ENCODE results near the gene ERV3-1.
"Not testable (repeated sequence)": the region's sequence is repeated elsewhere in the genome, so short reads cannot be mapped to it uniquely, and the experiment has no call there.

The ERV3-1 gene

DNA sequence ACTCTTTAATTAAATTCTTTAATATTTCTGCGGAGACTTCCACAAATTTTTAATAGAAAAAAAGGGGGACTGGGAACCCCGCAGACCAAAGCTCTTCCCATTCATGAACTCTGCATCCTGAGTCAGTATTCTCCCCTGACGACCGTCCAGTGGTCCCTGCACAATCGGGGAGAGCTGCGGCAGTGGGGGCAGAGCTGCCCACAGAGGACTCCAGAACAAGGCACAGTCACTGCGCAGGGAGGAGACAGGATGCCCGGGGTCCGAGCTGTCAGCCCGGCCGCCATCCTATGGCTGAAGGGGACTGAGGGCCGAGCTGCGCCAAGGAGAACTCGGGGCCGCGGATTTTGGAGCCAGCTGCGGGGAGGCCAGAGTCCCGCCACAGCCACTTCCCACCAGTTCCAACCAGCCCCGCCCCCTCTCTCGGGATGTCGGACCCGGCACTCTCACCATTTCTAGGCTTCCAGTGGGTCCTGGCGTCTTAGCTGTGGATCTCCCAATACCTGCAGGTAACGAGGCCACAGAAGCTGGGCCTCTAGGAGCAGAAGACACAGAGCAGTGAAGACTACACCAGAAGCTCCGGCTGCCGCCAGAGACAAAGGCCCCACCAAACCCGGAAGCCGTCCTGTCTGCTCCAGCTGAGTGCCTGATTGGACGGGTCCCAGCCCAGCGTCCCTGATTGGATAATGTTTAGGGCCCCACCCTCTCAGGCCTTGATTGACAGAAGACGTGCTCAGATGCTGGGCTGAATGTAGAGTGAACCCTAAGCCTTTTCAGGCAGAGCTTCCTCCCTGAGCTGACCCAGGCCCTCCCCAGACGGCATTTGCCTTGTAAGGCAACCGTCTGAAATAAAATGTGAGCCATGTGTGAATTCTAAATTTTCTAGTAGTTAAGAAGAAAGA, at the start of gene ERV3-1:
TSS of gene ERV3-1 (minus strand) at position 594 of the 899 bp plus-strand sequence. CDS start 13,661 bp downstream, outside the sequence.
- DNase-seq (ENCODE audit: low read depth in 2 of 3, low spot score in 1 of 3): peak; percentile 85 to 89 (median 86)

DNA sequence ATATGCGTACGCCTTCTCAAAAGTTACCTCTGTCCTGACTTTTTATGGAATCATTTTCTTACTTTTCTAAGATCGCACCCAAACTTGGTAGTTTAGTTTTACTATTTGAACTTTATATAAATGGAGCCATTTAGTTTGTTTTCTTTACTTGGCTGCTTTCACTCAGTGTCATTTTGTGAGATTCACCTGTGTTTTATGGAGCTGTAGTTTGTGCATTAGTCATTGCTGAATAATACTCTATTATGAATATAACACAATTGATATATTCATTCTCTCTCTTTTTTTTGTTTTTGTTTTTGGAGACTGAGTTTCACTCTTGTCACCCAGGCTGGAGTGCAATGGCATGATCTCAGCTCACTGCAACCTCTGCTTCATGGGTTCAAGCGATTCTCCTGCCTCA, 49.3 kb upstream of the ERV3-1 start:
- DNase-seq (ENCODE audit: low read depth in 2 of 3, low spot score in 1 of 3): not testable (repeated sequence)

- not testable (repeated sequence) for DNase-seq (ENCODE audit: low read depth in 2 of 3, low spot score in 1 of 3)
These were observed 48.0 kb upstream of the ERV3-1 start for GRCh38 chr7:65054466-65054994.

- DNase-seq (ENCODE audit: low read depth in 2 of 3, low spot score in 1 of 3): not testable (repeated sequence)
These were observed 45.2 kb upstream of the ERV3-1 start for GRCh38 chr7:65051654-65052053.

DNA sequence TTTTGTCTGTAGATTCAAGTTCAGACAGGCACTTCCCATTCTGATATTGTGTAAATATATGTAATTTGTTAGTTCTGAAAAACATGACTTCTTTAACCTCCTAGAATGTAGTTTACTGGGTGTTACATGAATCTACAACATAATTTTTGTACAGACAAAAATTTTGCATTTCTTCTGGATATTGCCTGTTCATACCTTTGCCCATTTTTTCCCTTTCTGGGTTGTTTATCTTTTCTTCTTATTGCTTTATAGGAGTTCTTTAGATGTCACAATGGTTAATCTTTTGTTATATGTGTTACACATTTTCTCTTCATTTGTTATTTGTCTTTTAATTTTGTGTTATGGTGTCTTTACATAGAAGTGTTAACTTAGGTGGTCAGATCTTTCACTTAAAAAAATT, 44.7 kb upstream of the ERV3-1 start:
- DNase-seq (ENCODE audit: low read depth in 2 of 3, low spot score in 1 of 3): not testable (repeated sequence)

DNA sequence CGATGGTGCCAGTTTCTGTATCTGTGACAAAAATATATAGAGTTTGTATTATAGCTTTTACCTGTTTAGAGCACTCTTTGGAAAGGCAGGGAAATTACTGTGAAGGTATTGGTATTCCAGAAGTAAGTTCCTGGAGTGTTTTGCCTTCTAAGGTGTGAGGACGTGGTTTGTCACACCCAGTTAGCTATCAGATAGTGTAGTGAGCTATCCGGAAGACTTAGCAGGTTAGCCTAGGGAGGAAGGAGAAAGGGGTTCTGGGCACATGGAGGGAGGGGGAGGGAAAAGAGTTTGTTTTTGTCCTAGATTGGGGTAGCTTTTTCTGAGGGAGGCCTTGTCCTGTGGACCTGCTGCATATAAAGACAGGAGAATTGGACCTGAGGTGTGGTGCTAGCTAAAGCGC, 39.8 kb upstream of the ERV3-1 start:
- DNase-seq (ENCODE audit: low read depth in 2 of 3, low spot score in 1 of 3): not testable (repeated sequence)

- DNase-seq (ENCODE audit: low read depth in 2 of 3, low spot score in 1 of 3): not testable (repeated sequence)
These were observed 39.1 kb upstream of the ERV3-1 start for GRCh38 chr7:65045589-65045988.

DNA sequence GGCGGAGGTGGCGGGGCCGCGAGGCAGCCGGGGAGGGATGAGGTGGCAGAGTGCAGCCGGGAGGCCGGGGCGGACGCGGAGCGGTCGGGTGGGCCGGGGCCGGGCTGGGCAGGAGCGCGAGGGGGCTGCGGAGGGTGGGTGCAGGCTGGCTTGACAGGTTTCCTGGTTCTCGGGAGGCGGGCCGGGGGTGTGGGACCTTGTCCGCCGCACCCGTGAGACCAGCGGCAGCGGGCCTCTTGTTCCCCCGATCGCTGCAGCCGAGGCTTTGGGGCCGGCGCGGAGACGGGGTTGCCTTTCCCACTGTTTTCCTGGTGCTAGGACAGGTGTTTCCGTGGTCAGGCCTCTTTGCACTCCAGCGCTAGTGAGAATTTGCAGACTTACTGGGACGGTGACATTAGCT, 32.3 kb upstream of the ERV3-1 start:
- DNase-seq (ENCODE audit: low read depth in 2 of 3, low spot score in 1 of 3): peak in 2 of 3 donors; percentile 3

DNA sequence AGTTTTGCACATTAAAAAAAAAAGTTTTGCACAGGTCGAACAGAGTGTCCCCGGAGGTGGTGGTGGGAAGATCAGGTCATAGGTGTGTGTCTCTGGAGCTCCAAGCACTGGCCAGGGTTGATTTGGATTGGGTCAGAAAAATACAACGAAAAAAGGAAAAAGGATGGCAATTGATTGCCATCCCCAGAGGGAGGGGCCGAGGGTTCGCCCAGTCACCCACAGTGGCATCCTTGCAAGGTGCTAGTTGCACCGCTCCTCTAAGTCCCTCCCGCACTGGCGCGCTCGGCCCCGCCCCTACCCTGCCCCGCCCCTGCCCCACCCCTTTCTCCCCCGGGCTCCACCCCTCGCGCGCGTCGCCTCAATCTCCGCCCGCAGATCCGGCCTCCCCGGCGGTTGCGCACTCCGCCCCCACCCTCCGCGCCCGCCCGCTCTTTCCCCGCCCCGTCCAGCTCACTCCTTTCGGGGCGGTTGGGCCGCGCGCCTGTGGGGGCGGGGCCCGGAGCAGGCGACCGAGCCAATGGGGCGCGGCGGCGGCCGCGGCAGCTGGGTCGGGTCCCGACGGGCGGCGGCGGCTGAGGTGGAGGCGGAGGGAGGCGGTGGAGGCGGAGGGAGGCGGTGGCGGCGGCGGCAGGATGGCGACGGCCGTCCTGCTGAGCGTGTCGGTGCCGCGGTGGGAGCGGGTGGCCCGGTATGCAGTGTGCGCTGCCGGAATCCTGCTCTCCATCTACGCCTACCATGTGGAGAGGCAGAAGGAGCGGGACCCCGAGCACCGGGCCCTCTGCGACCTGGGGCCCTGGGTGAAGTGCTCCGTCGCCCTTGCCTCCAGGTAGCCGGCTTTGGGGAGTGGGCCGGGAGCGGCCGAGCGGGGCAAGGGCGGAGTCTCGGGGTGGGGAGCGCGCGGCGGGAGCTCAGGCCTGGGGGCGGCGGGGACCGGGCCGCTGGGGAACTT, 31.5 kb upstream of the ERV3-1 start:
- peak; percentile 85 to 86 (median 86) for DNase-seq (ENCODE audit: low read depth in 2 of 3, low spot score in 1 of 3)

- DNase-seq (ENCODE audit: low read depth in 2 of 3, low spot score in 1 of 3): not testable (repeated sequence)
These were observed 30.0 kb upstream of the ERV3-1 start for GRCh38 chr7:65036526-65036925.

GRCh38 chr7:65035469-65035868, 29.0 kb upstream of the ERV3-1 start:
- not testable (repeated sequence) for DNase-seq (ENCODE audit: low read depth in 2 of 3, low spot score in 1 of 3)

DNA sequence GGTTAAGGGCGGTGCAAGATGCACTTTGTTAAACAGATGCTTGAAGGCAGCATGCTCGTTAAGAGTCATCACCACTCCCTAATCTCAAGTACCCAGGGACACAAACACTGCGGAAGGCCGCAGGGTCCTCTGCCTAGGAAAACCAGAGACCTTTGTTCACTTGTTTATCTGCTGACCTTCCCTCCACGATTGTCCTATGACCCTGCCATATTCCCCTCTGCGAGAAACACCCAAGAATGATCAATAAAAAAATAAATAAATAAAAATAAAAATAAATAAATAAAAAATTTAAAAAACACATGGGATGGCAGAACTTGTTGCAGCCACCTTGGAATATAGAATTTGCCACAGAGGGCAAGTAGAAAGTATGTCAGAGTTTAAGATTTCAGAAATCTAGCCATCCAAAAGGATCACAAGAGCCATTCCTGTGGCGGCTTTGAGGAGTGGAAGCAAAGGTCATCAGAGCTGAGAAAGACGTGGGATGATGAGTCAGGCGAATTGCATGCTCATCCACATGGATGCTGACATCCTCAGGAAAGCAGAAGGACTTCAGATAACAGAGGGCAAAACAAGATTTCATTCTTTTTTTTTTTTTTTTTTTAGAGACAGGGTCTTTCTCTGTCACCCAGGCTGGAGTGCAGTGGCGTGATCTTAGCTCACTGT, 27.8 kb upstream of the ERV3-1 start:
- not testable (repeated sequence) for DNase-seq (ENCODE audit: low read depth in 2 of 3, low spot score in 1 of 3)

DNA sequence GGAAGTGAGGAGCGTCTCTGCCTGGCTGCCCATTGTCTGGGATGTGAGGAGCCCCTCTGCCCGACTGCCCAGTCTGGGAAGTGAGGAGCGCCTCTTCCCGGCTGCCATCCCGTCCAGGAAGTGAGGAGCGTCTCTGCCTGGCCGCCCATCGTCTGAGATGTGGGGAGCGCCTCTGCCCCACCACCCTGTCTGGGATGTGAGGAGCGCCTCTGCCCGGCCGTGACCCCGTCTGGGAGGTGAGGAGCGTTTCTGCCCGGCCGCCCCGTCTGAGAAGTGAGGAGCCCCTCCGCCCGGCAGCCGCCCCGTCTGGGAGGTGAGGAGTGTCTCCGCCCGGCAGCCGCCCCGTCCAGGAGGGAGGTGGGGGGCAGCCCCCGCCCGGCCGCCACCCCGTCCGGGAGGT, 26.9 kb upstream of the ERV3-1 start:
- DNase-seq (ENCODE audit: low read depth in 2 of 3, low spot score in 1 of 3): not testable (repeated sequence)

DNA sequence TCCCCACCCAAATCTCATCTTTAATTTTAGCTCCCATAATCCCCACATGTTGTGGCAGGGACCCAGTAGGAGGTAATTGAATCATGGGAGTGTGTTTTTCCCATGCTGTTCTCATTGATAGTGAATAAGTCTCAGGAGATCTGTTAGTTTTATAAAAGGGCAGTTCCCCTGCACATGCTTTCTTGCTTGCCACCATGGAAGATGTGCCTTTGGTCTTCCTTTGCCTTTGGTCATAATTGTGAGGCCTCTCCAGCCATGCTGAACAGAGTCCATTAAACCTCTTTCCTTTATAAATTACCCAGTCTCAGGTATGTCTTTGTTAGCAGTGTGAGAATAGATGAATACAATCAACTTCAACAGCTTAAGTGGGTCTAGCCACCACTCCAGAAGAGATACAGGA, 18.5 kb upstream of the ERV3-1 start:
- not testable (repeated sequence) for DNase-seq (ENCODE audit: low read depth in 2 of 3, low spot score in 1 of 3)

GRCh38 chr7:65020978-65021377, 14.5 kb upstream of the ERV3-1 start:
- DNase-seq (ENCODE audit: low read depth in 2 of 3, low spot score in 1 of 3): not testable (repeated sequence)

DNA sequence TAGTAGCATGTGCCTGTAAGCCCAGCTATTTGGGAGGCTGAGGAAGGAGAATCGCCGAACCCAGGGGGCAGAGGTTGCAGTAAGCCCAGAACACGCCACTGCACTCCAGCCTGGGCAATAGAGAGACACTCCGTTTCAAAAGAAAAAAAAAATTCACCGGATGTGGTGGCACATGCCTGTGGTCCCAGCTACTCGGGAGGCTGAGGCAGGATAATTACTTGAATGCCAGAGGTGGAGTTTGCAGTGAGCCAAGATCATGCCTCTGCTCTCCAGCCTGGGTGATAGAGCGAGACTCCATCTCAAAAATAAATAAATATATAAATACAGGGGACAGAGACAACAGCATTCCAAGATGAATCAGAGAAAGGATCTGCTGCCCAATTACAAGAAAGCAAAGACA, 3.4 kb upstream of the ERV3-1 start:
- not testable (repeated sequence) for DNase-seq (ENCODE audit: low read depth in 2 of 3, low spot score in 1 of 3)

- DNase-seq (ENCODE audit: low read depth in 2 of 3, low spot score in 1 of 3): not testable (repeated sequence)
These were observed 2.9 kb upstream of the ERV3-1 start for GRCh38 chr7:65009394-65009793.

- not testable (repeated sequence) for DNase-seq (ENCODE audit: low read depth in 2 of 3, low spot score in 1 of 3)
These were observed 549 bp upstream of the ERV3-1 start for GRCh38 chr7:65007036-65007435.

- no peak for DNase-seq (ENCODE audit: low read depth in 2 of 3, low spot score in 1 of 3)
These were observed 1.9 kb downstream of the ERV3-1 start for GRCh38 chr7:65004575-65004974.

DNA sequence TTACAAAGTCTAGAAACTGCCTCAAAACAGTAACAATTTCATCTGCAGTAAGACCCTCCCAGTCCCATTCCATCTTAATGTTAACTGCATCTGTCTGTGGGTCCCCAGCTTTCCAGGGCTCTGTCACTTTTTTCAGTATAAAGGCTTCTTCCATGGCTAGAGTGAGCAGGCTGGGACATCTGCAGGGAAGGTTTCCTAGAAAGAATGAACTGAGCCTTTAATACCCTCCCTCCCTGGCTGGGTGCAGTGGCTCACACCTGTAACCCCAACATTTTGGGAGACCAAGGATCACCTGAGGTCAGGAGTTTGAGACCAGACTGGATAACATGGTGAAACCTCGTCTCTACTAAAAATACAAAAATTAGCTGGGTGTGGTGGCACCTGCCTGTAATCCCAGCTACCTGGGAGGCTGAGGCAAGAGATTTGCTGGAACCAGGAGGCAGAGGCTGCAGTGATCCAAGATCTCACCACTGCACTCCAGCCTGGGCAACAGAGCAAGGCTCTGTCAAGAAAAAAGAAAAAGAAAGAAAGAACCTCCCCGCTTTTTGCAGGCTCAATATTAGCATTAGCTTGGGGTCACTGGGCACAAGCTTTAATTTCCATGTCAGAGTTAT, 3.4 kb downstream of the ERV3-1 start:
- no peak for DNase-seq (ENCODE audit: low read depth in 2 of 3, low spot score in 1 of 3)

Measured in stimulated activated CD4-positive, alpha-beta T cell treated with anti-CD3 and anti-CD28 coated beads, Interleukin-12 subunit alpha, Interleukin-12 subunit beta, amount 100 ng/mL, for 48 hours (primary cell).